H1 (cell line): ENCODE data around the gene GSTO2. TPM values are rescaled to one million over a fixed set of nuclear protein-coding genes. Genes with fewer than 3 reads are reported as not detected.

Experiments used
- CTCF ChIA-PET: fragments of 300-600 bp; sonication (Branson Sonifier 250); formaldehyde crosslinking; loops from one replicate; lab custom pipeline; 2021; ENCODE audit not compliant: partially characterized antibody; lab: Charles Lee
- POLR2A ChIA-PET: fragments of 300-600 bp; sonication (Branson Sonifier 250); formaldehyde crosslinking; loops from one replicate; lab custom pipeline; 2021; ENCODE audit warnings: inconsistent platforms; ENCODE audit not compliant: partially characterized antibody; lab: Charles Lee
- DNase-seq, 2 experiments: peaks; one replicate each; pipeline versions ENCODE4 v3.0.0 to v3.0.0-alpha.2; 2010 to 2022; ENCODE audit warnings: low spot score in 2 of 2, low read depth in 1 of 2, mixed read lengths in 1 of 2
- FAIRE-seq: peaks from 2 replicates; lab custom pipeline; 2011; peaks lifted over from hg19 to GRCh38; lab: Jason Lieb, UNC
- H2AFZ ChIP-seq: 2 replicates; pipeline ENCODE4 v1.8.1; 2012; ENCODE audit warnings: low read length, inconsistent platforms
- H2AK5ac ChIP-seq: 2 replicates; pipeline ENCODE4 v1.6.1; 2013; ENCODE audit warnings: low read depth, low read length
- H2BK120ac ChIP-seq: replicated peaks from 2 replicates; pipeline ENCODE3; 2013; ENCODE audit warnings: low read depth, low read length, inconsistent platforms
- H2BK12ac ChIP-seq: 2 replicates; pipeline ENCODE4 v1.6.1; 2013; ENCODE audit warnings: low read depth, low read length
- H2BK15ac ChIP-seq: 2 replicates; pipeline ENCODE4 v1.6.1; 2013; ENCODE audit warnings: low read length
- H2BK20ac ChIP-seq: 2 replicates; pipeline ENCODE4 v1.6.1; 2013; ENCODE audit warnings: low read length
- H2BK5ac ChIP-seq: 2 replicates; pipeline ENCODE4 v1.6.1; 2013; ENCODE audit warnings: low read depth, low read length
- H3K14ac ChIP-seq: 2 replicates; pipeline ENCODE4 v1.6.1; 2013; ENCODE audit warnings: inconsistent platforms; ENCODE audit not compliant: insufficient read length
- H3K18ac ChIP-seq: 2 replicates; pipeline ENCODE4 v1.6.1; 2013; ENCODE audit warnings: low read length; ENCODE audit errors: extremely low read depth
- H3K23ac ChIP-seq: 2 replicates; pipeline ENCODE4 v1.6.1; 2013; ENCODE audit warnings: inconsistent platforms; ENCODE audit not compliant: insufficient read length
- H3K23me2 ChIP-seq: 2 replicates; pipeline ENCODE4 v1.6.1; 2013; ENCODE audit warnings: low read depth, low read length
- H3K27ac ChIP-seq: 2 replicates; pipeline ENCODE4 v1.6.1; 2011; ENCODE audit warnings: low read depth, low read length, inconsistent platforms
- H3K27me3 ChIP-seq, 4 experiments: replicated peaks in 1 of 4; 1 replicate in 1 of 4; 2 replicates in 3 of 4; pipeline versions ENCODE4 v1.6.1 to v1.8.1; 2011 to 2013; ENCODE audit warnings: low read length in 3 of 4, mild to moderate bottlenecking in 3 of 4, inconsistent platforms in 2 of 4, mixed read lengths in 2 of 4, moderate library complexity in 1 of 4; ENCODE audit not compliant: control insufficient read depth in 3 of 4, insufficient read depth in 3 of 4; ENCODE audit errors: extremely low read depth in 1 of 4
- H3K36me3 ChIP-seq, 4 experiments: 2 replicates each; pipeline versions ENCODE4 v1.6.1 to v1.8.1; 2011 to 2013; ENCODE audit warnings: mild to moderate bottlenecking in 4 of 4, low read length in 3 of 4, moderate library complexity in 2 of 4, control low read depth in 1 of 4, inconsistent platforms in 1 of 4; ENCODE audit not compliant: insufficient read depth in 4 of 4, control insufficient read depth in 2 of 4
- H3K4ac ChIP-seq: replicated peaks from 2 replicates; pipeline ENCODE3; 2013; ENCODE audit warnings: low read length, low read depth, mixed read lengths, inconsistent platforms; ENCODE audit not compliant: insufficient read length
- H3K4me1 ChIP-seq, 4 experiments: replicated peaks in 1 of 4; 1 replicate in 1 of 4; 2 replicates in 3 of 4; pipeline versions ENCODE4 v1.6.1 to v1.8.1; 2011 to 2013; ENCODE audit warnings: low read length in 3 of 4, inconsistent platforms in 2 of 4, mixed read lengths in 1 of 4; ENCODE audit not compliant: insufficient read depth in 4 of 4, control insufficient read depth in 3 of 4
- H3K4me2 ChIP-seq, 2 experiments: 2 replicates each; pipeline versions ENCODE4 v1.6.1 to v1.8.1; 2011 to 2013; ENCODE audit warnings: low read depth in 2 of 2, low read length in 2 of 2, control low read depth in 1 of 2, inconsistent platforms in 1 of 2, mild to moderate bottlenecking in 1 of 2; ENCODE audit not compliant: insufficient read depth in 1 of 2
- H3K4me3 ChIP-seq, 4 experiments: fragments of 200-600, 300-600 bp in 1 of 4; sonication (generic), shearing (Covaris generic), sonication (Bioruptor Twin) in 1 of 4; 2 replicates each; pipeline versions ENCODE4 v1.5.1 to v1.8.1; 2011 to 2016; ENCODE audit warnings: low read length in 4 of 4, low read depth in 3 of 4, control low read depth in 2 of 4, inconsistent platforms in 2 of 4, mild to moderate bottlenecking in 2 of 4, mixed read lengths in 1 of 4, moderate library complexity in 1 of 4; ENCODE audit not compliant: insufficient read depth in 2 of 4; ENCODE audit errors: extremely low read depth in 1 of 4
- H3K56ac ChIP-seq: replicated peaks from 2 replicates; pipeline ENCODE3; 2013; ENCODE audit warnings: low read depth, mild to moderate bottlenecking, mixed read lengths, low read length, inconsistent platforms; ENCODE audit not compliant: insufficient read length
- H3K79me1 ChIP-seq: 2 replicates; pipeline ENCODE4 v1.6.1; 2013; ENCODE audit warnings: low read depth, low read length, control low read depth
- H3K79me2 ChIP-seq, 2 experiments: 2 replicates each; pipeline versions ENCODE4 v1.6.1 to v1.8.1; 2012 to 2013; ENCODE audit warnings: low read length in 2 of 2, mild to moderate bottlenecking in 2 of 2, inconsistent platforms in 1 of 2; ENCODE audit not compliant: insufficient read depth in 2 of 2, control insufficient read depth in 1 of 2
- H3K9ac ChIP-seq, 4 experiments: replicated peaks in 1 of 4; 1 replicate in 1 of 4; 2 replicates in 3 of 4; pipeline versions ENCODE4 v1.6.1 to v1.8.1; 2011 to 2013; ENCODE audit warnings: low read depth in 3 of 4, low read length in 3 of 4, control low read depth in 2 of 4, mild to moderate bottlenecking in 2 of 4, moderate library complexity in 2 of 4, inconsistent platforms in 1 of 4; ENCODE audit errors: extremely low read depth in 1 of 4
- H3K9me3 ChIP-seq, 2 experiments: 2 replicates each; pipeline versions ENCODE4 v1.6.1 to v1.8.1; 2012 to 2013; ENCODE audit warnings: mild to moderate bottlenecking in 2 of 2, moderate library complexity in 2 of 2, control low read depth in 1 of 2, inconsistent platforms in 1 of 2, low read depth in 1 of 2, low read length in 1 of 2, mixed read lengths in 1 of 2; ENCODE audit not compliant: insufficient read depth in 2 of 2
- H4K20me1 ChIP-seq, 2 experiments: replicated peaks in 1 of 2; 2 replicates each; pipeline versions ENCODE3 to v1.8.1; 2011 to 2013; ENCODE audit warnings: inconsistent platforms in 2 of 2, low read length in 2 of 2, mild to moderate bottlenecking in 1 of 2; ENCODE audit not compliant: insufficient read depth in 2 of 2, control insufficient read depth in 1 of 2
- H4K5ac ChIP-seq: 2 replicates; pipeline ENCODE4 v1.6.1; 2013; ENCODE audit warnings: low read length, low read depth, mixed read lengths, inconsistent platforms; ENCODE audit not compliant: insufficient read length
- H4K8ac ChIP-seq: 2 replicates; pipeline ENCODE4 v1.8.0; 2013; ENCODE audit warnings: mild to moderate bottlenecking, moderate library complexity, low read length, inconsistent platforms; ENCODE audit not compliant: insufficient read depth; ENCODE audit errors: extremely low read depth
- H4K91ac ChIP-seq: replicated peaks from 2 replicates; pipeline ENCODE3; 2013; ENCODE audit warnings: low read length, mixed read lengths, inconsistent platforms; ENCODE audit not compliant: insufficient read length
- CEBPB ChIP-seq: IDR thresholded peaks from 2 replicates; pipeline ENCODE4 v1.6.1; 2012; ENCODE audit warnings: low read depth, low read length
- EZH2 ChIP-seq: fragments of 200-600 bp; sonication (generic); IDR thresholded peaks from 2 replicates; pipeline ENCODE4 v1.7.1; 2012; ENCODE audit warnings: low read depth, mild to moderate bottlenecking, moderate library complexity, low read length, inconsistent platforms; ENCODE audit not compliant: severe bottlenecking
- FOSL1 ChIP-seq: IDR thresholded peaks from 2 replicates; pipeline ENCODE4 v1.6.1; 2011; ENCODE audit warnings: mild to moderate bottlenecking, low read depth, low read length, moderate library complexity; ENCODE audit not compliant: insufficient read depth
- RAD21 ChIP-seq, 2 experiments: IDR thresholded peaks in 1 of 2; conservative IDR thresholded peaks in 1 of 2; 2 replicates each; pipeline ENCODE4 v1.6.1; 2011; ENCODE audit warnings: low read depth in 2 of 2, low read length in 2 of 2, improper control_type of control experiment in 1 of 2, inconsistent platforms in 1 of 2, mild to moderate bottlenecking in 1 of 2, moderate library complexity in 1 of 2
- RBBP5 ChIP-seq: IDR thresholded peaks from 2 replicates; pipeline ENCODE4 v1.7.1; 2012; ENCODE audit warnings: low read depth, mild to moderate bottlenecking, inconsistent platforms, low read length, moderate library complexity, borderline replicate concordance
- WGBS, 2 experiments: shearing (Covaris generic) in 1 of 2; methylation state at CpG; one replicate each; pipeline versions ENCODE4 v1.1.6 to v1.1.7; 2013 to 2015; ENCODE audit warnings: low lambda C conversion rate in 2 of 2, mixed read lengths in 2 of 2, inconsistent platforms in 1 of 2, low coverage in 1 of 2, missing lambda C conversion rate in 1 of 2; ENCODE audit not compliant: insufficient replicate concordance in 2 of 2, insufficient coverage in 1 of 2, insufficient read length in 1 of 2; ENCODE audit errors: extremely low coverage in 1 of 2, missing lambda C conversion rate in 1 of 2; 5-methylcytosine and 5-hydroxymethylcytosine counted together
- polyA plus RNA-seq, 7 experiments: library from polyadenylated mRNA; depleted of rRNA in 3 of 7; stranded (reverse) in 5 of 7; unstranded in 2 of 7; fragments of >200 nt in 5 of 7; fragments of 200-250 nt in 2 of 7; gene quantifications; 1 replicate in 5 of 7; 2 replicates in 1 of 7; 4 replicates in 1 of 7; pipeline versions ENCODE4 v1.2.1 to v1.2.3, GENCODE V29; 2011 to 2013; ENCODE audit warnings: missing spikeins in 2 of 7, mixed read lengths in 2 of 7
- total RNA-seq: library from RNA; stranded (reverse); fragmentation: NEBNext Ultra II Directional; extraction: Animal tissue kit (Norgen Biotek cat#: 25700); gene quantifications from 2 replicates; pipeline ENCODE4 v1.2.1, GENCODE V29; 2021

Gene GSTO2
- total and polyA plus RNA-seq, 2 of the 8 experiments (the other 6 are each of a cell fraction or from before 2014, with no cell fraction given), result 13.1 to 41.7 TPM

DNA sequence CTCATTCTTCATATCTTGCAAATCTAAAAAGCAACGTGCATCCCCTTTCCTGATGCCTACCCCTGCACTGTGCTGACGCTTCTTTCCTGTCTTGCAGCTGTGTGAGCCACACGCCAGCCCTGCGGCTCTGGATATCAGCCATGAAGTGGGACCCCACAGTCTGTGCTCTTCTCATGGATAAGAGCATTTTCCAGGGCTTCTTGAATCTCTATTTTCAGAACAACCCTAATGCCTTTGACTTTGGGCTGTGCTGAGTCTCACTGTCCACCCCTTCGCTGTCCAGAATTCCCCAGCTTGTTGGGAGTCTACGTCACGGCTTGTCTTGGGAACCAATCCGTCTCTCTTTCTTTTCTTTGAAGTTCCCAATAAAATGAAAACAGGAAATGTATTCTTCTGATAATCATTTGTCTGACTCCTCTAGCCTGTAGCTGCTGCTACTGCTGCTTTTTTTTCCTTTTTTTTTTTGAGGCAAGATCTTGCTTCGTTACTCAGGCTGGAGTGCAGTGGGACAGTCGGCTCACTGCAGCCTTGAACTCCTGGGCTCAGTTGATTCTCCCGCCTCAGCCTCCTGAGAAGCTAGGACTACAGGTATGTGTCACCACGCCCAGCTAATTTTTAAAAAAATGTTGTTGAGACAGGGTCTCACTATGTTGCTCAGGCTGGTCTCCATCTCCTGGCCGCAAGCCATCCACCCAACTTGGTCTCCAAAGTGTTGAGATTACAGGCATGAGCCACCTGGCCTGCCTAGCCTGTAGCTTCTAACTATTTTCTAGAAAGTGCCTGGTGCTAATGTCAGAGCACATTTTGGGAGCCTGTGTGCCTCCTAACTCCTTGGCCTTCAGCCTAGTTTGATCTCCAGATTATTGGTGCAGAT lies 30.3 kb downstream of the GSTO2 start:
- no peak overlapping the region for H4K8ac ChIP-seq
- 90% methylated on average over 13 of the region's 13 CpGs; no CpG with 5 or more reads in 1 of the 2 experiments for WGBS, 2 experiments
- no peak overlapping the region for H2BK120ac ChIP-seq
- no peaks in the 10 kb centered on the region for H4K20me1 ChIP-seq
- no peak overlapping the region for H2AK5ac ChIP-seq
- no peak overlapping the region for H3K14ac ChIP-seq
- H3K18ac ChIP-seq, result no peak overlapping the region
- no peak overlapping the region for H3K56ac ChIP-seq
- no peak for FAIRE-seq
- no peak overlapping the region for H3K27ac ChIP-seq
- H3K23ac ChIP-seq, result no peak overlapping the region
- no peaks in the 10 kb centered on the region for H3K4me1 ChIP-seq
- H3K27me3 ChIP-seq, result no peaks in the 10 kb centered on the region
- H2BK15ac ChIP-seq, result no peak overlapping the region
- no peak for TF ChIP-seq FOSL1
- TF ChIP-seq CEBPB, result no peak
- TF ChIP-seq EZH2, result no peak
- no peak for TF ChIP-seq RAD21 (IDR thresholded peaks at IDR 0.05 in 1 of 2, conservative IDR thresholded peaks at IDR 0.05 in 1 of 2; ENCODE audit: low read depth in 2 of 2, low read length in 2 of 2)
- no peak for TF ChIP-seq RBBP5
- H2AFZ ChIP-seq, result no peak overlapping the region
- ChIA-PET POLR2A (interaction anchor here (1.3 to 2.0 kb wide), 4 partner anchors 8 to 38 kb away, joined by 4 to 7 read pairs (median 4); partner anchors contain the start of gene ITPRIP), CTCF (interaction anchor here (0.8 to 16.1 kb wide), 21 partner anchors 10 to 325 kb away, joined by 3 to 379 read pairs (median 4); partner anchors contain the start of gene CFAP58)
- H3K79me1 ChIP-seq, result no peaks in the 10 kb centered on the region
- H3K4me2 ChIP-seq, result no peak overlapping the region
- H3K4ac ChIP-seq, result no peak overlapping the region
- no peak overlapping the region for H3K9ac ChIP-seq
- DNase-seq, result no peak
- peaks cover 0 to 2% (median 0%) of the 10 kb centered on the region in 4 experiments; a peak in 2 of 8 replicates for H3K36me3 ChIP-seq
- no peaks in the 10 kb centered on the region for H3K23me2 ChIP-seq
- no peak overlapping the region for H2BK5ac ChIP-seq
- no peak overlapping the region for H4K5ac ChIP-seq
- H3K9me3 ChIP-seq, result peaks cover 10 to 14% of the 10 kb centered on the region in 2 experiments
- no peak overlapping the region for H4K91ac ChIP-seq
- no peaks in the 10 kb centered on the region for H3K79me2 ChIP-seq
- H2BK20ac ChIP-seq, result no peak overlapping the region
- no peak overlapping the region for H2BK12ac ChIP-seq
- H3K4me3 ChIP-seq, result no peak overlapping the region
